Progenitor cell of endocrine pancreas (in vitro differentiated cells): ENCODE results near the gene CDHR3. TPM values are rescaled to one million over a fixed set of nuclear protein-coding genes. Genes with fewer than 3 reads are reported as not detected.

ENCODE experiments used
- DNase-seq: peaks from one replicate; pipeline ENCODE4 v3.0.0; 2021; ENCODE audit warnings: low spot score; ENCODE audit not compliant: unreplicated experiment
- H3K27ac Mint-ChIP-seq: 2 replicates; pipeline ENCODE4 v1.8.0; 2021; ENCODE audit warnings: mild to moderate bottlenecking, moderate library complexity, mixed read lengths
- H3K27me3 Mint-ChIP-seq: 2 replicates; pipeline ENCODE4 v1.8.0; 2021; ENCODE audit warnings: mixed read lengths
- H3K36me3 Mint-ChIP-seq: 2 replicates; pipeline ENCODE4 v1.8.0; 2022; ENCODE audit warnings: mixed read lengths; ENCODE audit not compliant: insufficient read depth
- H3K4me1 Mint-ChIP-seq: 2 replicates; pipeline ENCODE4 v1.8.0; 2021; ENCODE audit warnings: low read depth, mixed read lengths
- H3K4me3 Mint-ChIP-seq: 2 replicates; pipeline ENCODE4 v1.8.0; 2021; ENCODE audit warnings: low read depth, mild to moderate bottlenecking, moderate library complexity, mixed read lengths
- H3K9me3 Mint-ChIP-seq: 2 replicates; pipeline ENCODE4 v1.8.0; 2021; ENCODE audit warnings: low read depth, mixed read lengths
- CTCF ChIP-seq: fragments of 200-600 bp; sonication (generic); IDR thresholded peaks from one replicate; pipeline ENCODE4 v1.5.0; 2021; ENCODE audit warnings: antibody characterized with exemption, mild to moderate bottlenecking; ENCODE audit not compliant: unreplicated experiment
- total RNA-seq: library from RNA; stranded (reverse); gene quantifications from 2 replicates; pipeline ENCODE4 v1.2.1, GENCODE V29; 2021

Gene CDHR3
- total RNA-seq, 1 donor from 2014 or later, result 15.7 TPM

- Mint-ChIP-seq H3K9me3 (no peaks in the 10 kb centered on the region), H3K27me3 (peaks cover 9% of the 10 kb centered on the region), H3K36me3 (no peaks in the 10 kb centered on the region), H3K4me3 (no peak overlapping the region), H3K4me1 (peaks cover 12% of the 10 kb centered on the region), H3K27ac (peak overlapping the region; percentile 69)
- no peak for TF ChIP-seq CTCF
- DNase-seq, result no peak
These were observed 109.1 kb downstream of the CDHR3 start for GRCh38 chr7:106071999-106072714.

GRCh38 chr7:106072715-106073091 lies 109.6 kb downstream of the CDHR3 start:
- no peaks in the 10 kb centered on the region for H3K36me3 Mint-ChIP-seq
- peaks cover 9% of the 10 kb centered on the region for H3K27me3 Mint-ChIP-seq
- DNase-seq, result no peak
- TF ChIP-seq CTCF, result no peak
- H3K9me3 Mint-ChIP-seq, result no peaks in the 10 kb centered on the region
- H3K4me3 Mint-ChIP-seq, result no peak overlapping the region
- H3K27ac Mint-ChIP-seq, result no peak overlapping the region
- peaks cover 12% of the 10 kb centered on the region for H3K4me1 Mint-ChIP-seq

- Mint-ChIP-seq H3K4me3 (no peak overlapping the region), H3K27me3 (peaks cover 9% of the 10 kb centered on the region), H3K27ac (no peak overlapping the region), H3K4me1 (peaks cover 12% of the 10 kb centered on the region), H3K9me3 (no peaks in the 10 kb centered on the region), H3K36me3 (no peaks in the 10 kb centered on the region)
- TF ChIP-seq CTCF, result no peak
- no peak for DNase-seq
These were observed 110.6 kb downstream of the CDHR3 start for GRCh38 chr7:106073701-106074100.

GRCh38 chr7:106074257-106074656 lies 111.2 kb downstream of the CDHR3 start:
- TF ChIP-seq CTCF, result no peak
- Mint-ChIP-seq H3K9me3 (no peaks in the 10 kb centered on the region), H3K27me3 (peaks cover 9% of the 10 kb centered on the region), H3K4me1 (peaks cover 12% of the 10 kb centered on the region), H3K36me3 (no peaks in the 10 kb centered on the region), H3K27ac (no peak overlapping the region), H3K4me3 (no peak overlapping the region)
- DNase-seq, result no peak

- Mint-ChIP-seq H3K4me3 (no peak overlapping the region), H3K27ac (no peak overlapping the region), H3K36me3 (no peaks in the 10 kb centered on the region), H3K27me3 (peaks cover 9% of the 10 kb centered on the region), H3K4me1 (peaks cover 12% of the 10 kb centered on the region), H3K9me3 (no peaks in the 10 kb centered on the region)
- DNase-seq, result no peak
- no peak for TF ChIP-seq CTCF
These were observed 112.9 kb downstream of the CDHR3 start for GRCh38 chr7:106075937-106076336.
